Measurements from ENCODE around the gene NAT16. TPM values are rescaled to one million over a fixed set of nuclear protein-coding genes. Genes with fewer than 3 reads are reported as not detected.

Gene NAT16
- total and polyA plus RNA-seq, 10 of the 15 experiments (the other 5 are each of a cell fraction or from before 2014, with no cell fraction given): not detected

DNA sequence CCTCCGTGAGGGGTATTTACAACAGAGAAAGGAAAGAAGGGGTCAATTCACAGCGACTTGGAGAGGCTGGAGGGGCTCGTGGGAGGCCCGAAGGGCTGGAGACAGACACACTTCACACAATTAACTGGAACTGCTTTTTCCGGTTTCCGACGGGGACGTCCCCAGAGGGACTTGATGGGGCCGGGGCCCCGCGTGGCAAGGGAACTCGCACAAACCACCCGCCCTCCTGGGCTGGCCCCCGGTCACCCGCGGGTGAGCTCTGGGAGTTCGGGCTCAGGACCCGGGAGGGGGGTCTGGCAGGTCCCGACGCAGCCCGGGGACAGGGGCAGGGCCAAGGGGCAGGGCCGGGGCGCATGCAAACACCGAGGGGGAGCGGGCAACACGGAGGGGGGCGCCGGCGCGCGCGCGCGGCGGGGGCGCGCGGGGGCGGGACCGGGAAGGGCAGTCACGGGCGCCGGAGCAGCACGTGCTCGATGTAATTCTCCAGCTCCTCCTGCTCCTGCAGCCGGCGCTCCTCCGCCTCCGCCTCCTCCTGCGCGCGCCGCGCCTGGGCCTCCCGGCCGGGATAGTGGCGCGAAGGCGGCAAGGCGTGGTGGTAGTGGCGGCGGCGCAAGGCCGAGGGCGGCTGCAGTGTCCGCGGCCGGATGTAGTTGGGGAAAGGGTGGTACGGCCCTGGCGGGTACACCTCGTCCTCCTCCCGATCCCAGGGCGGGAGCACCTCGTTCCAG lies 17.4 kb downstream of the NAT16 start (continued):
- TF ChIP-seq, protein P1, sequence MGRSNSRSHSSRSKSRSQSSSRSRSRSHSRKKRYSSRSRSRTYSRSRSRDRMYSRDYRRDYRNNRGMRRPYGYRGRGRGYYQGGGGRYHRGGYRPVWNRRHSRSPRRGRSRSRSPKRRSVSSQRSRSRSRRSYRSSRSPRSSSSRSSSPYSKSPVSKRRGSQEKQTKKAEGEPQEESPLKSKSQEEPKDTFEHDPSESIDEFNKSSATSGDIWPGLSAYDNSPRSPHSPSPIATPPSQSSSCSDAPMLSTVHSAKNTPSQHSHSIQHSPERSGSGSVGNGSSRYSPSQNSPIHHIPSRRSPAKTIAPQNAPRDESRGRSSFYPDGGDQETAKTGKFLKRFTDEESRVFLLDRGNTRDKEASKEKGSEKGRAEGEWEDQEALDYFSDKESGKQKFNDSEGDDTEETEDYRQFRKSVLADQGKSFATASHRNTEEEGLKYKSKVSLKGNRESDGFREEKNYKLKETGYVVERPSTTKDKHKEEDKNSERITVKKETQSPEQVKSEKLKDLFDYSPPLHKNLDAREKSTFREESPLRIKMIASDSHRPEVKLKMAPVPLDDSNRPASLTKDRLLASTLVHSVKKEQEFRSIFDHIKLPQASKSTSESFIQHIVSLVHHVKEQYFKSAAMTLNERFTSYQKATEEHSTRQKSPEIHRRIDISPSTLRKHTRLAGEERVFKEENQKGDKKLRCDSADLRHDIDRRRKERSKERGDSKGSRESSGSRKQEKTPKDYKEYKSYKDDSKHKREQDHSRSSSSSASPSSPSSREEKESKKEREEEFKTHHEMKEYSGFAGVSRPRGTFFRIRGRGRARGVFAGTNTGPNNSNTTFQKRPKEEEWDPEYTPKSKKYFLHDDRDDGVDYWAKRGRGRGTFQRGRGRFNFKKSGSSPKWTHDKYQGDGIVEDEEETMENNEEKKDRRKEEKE (IDR thresholded peaks at IDR 0.05): no peak
- TF ChIP-seq NKRF (conservative IDR thresholded peaks at IDR 0.05) (0 out of 2 replicates have a peak, but pooled peaks have one; percentile 40), SPI1 (IDR thresholded peaks at IDR 0.05; ENCODE audit: borderline replicate concordance, insufficient read depth, low read depth, low read length) (no peak), EGR1 (IDR thresholded peaks at IDR 0.05; ENCODE audit: borderline replicate concordance in 1 of 2, low read depth in 2 of 2, low read length in 2 of 2) (0 out of 3 replicates have a peak, but pooled peaks of 1 of the 2 experiments have one; percentile 31), HDAC6 (IDR thresholded peaks at IDR 0.05; ENCODE audit: unreplicated experiment) (no peak), NR2C2 (IDR thresholded peaks at IDR 0.05; ENCODE audit: borderline replicate concordance, control insufficient read depth, insufficient read length, low read depth) (no peak), RBBP5 (conservative IDR thresholded peaks at IDR 0.05) (no peak), KDM1A (IDR thresholded peaks at IDR 0.05; ENCODE audit: borderline replicate concordance) (no peak), SMARCA5 (IDR thresholded peaks at IDR 0.05) (no peak), WRNIP1 (IDR thresholded peaks at IDR 0.05; ENCODE audit: borderline replicate concordance, low read depth, low read length) (no peak), JUND (IDR thresholded peaks at IDR 0.05; ENCODE audit: low read depth, low read length) (no peak), GATAD2B (conservative IDR thresholded peaks at IDR 0.05; ENCODE audit: low read depth) (no peak), CHD4 (IDR thresholded peaks at IDR 0.05) (no peak), STAT1 (conservative IDR thresholded peaks at IDR 0.05) (no peak), ETV6 (conservative IDR thresholded peaks at IDR 0.05 in 1 of 2, IDR thresholded peaks at IDR 0.05 in 1 of 2; ENCODE audit: borderline replicate concordance in 1 of 2, low read depth in 1 of 2) (no peak)
- TF ChIP-seq, protein P2, sequence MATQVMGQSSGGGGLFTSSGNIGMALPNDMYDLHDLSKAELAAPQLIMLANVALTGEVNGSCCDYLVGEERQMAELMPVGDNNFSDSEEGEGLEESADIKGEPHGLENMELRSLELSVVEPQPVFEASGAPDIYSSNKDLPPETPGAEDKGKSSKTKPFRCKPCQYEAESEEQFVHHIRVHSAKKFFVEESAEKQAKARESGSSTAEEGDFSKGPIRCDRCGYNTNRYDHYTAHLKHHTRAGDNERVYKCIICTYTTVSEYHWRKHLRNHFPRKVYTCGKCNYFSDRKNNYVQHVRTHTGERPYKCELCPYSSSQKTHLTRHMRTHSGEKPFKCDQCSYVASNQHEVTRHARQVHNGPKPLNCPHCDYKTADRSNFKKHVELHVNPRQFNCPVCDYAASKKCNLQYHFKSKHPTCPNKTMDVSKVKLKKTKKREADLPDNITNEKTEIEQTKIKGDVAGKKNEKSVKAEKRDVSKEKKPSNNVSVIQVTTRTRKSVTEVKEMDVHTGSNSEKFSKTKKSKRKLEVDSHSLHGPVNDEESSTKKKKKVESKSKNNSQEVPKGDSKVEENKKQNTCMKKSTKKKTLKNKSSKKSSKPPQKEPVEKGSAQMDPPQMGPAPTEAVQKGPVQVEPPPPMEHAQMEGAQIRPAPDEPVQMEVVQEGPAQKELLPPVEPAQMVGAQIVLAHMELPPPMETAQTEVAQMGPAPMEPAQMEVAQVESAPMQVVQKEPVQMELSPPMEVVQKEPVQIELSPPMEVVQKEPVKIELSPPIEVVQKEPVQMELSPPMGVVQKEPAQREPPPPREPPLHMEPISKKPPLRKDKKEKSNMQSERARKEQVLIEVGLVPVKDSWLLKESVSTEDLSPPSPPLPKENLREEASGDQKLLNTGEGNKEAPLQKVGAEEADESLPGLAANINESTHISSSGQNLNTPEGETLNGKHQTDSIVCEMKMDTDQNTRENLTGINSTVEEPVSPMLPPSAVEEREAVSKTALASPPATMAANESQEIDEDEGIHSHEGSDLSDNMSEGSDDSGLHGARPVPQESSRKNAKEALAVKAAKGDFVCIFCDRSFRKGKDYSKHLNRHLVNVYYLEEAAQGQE (IDR thresholded peaks at IDR 0.05; ENCODE audit: low read depth, low read length): no peak
- TF ChIP-seq, protein P3, sequence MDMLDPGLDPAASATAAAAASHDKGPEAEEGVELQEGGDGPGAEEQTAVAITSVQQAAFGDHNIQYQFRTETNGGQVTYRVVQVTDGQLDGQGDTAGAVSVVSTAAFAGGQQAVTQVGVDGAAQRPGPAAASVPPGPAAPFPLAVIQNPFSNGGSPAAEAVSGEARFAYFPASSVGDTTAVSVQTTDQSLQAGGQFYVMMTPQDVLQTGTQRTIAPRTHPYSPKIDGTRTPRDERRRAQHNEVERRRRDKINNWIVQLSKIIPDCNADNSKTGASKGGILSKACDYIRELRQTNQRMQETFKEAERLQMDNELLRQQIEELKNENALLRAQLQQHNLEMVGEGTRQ (IDR thresholded peaks at IDR 0.05; ENCODE audit: borderline replicate concordance, low read depth, low read length): no peak
- TF ChIP-seq, protein P4, sequence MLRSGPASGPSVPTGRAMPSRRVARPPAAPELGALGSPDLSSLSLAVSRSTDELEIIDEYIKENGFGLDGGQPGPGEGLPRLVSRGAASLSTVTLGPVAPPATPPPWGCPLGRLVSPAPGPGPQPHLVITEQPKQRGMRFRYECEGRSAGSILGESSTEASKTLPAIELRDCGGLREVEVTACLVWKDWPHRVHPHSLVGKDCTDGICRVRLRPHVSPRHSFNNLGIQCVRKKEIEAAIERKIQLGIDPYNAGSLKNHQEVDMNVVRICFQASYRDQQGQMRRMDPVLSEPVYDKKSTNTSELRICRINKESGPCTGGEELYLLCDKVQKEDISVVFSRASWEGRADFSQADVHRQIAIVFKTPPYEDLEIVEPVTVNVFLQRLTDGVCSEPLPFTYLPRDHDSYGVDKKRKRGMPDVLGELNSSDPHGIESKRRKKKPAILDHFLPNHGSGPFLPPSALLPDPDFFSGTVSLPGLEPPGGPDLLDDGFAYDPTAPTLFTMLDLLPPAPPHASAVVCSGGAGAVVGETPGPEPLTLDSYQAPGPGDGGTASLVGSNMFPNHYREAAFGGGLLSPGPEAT (IDR thresholded peaks at IDR 0.05; ENCODE audit: low read depth): no peak

Data from GM12878 (cell line).